Stimulated activated CD4-positive, alpha-beta T cell treated with anti-CD3 and anti-CD28 coated beads, Interleukin-4, amount 100 ng/mL, for 4 hours (primary cell): ENCODE measurements around the gene PTPN23.

Source experiments
- DNase-seq, 2 experiments: peaks; one replicate each; pipeline ENCODE4 v3.0.0-alpha.2; 2020

Gene PTPN23

GRCh38 chr3:47407896-47408838 is 27.3 kb downstream of the PTPN23 start:
- no peak for DNase-seq

- DNase-seq = no peak
Measured at GRCh38 chr3:47408839-47409229, 28.0 kb downstream of the PTPN23 start.

- no peak for DNase-seq
Measured at GRCh38 chr3:47409284-47409683, 28.5 kb downstream of the PTPN23 start.

GRCh38 chr3:47409688-47410416 is 29.0 kb downstream of the PTPN23 start:
- DNase-seq = no peak

GRCh38 chr3:47410417-47410720 is 29.5 kb downstream of the PTPN23 start:
- DNase-seq = no peak

GRCh38 chr3:47410801-47411646 is 30.2 kb downstream of the PTPN23 start:
- no peak for DNase-seq

GRCh38 chr3:47411696-47412452 is 31.1 kb downstream of the PTPN23 start:
- no peak for DNase-seq

GRCh38 chr3:47412453-47412756 is 31.6 kb downstream of the PTPN23 start:
- DNase-seq = no peak

GRCh38 chr3:47412842-47413520 is 32.2 kb downstream of the PTPN23 start:
- no peak for DNase-seq

GRCh38 chr3:47413751-47414150 is 32.9 kb downstream of the PTPN23 start:
- no peak for DNase-seq

GRCh38 chr3:47414161-47414564 is 33.3 kb downstream of the PTPN23 start:
- DNase-seq = no peak

GRCh38 chr3:47414666-47415587 is 34.1 kb downstream of the PTPN23 start:
- no peak for DNase-seq

- no peak for DNase-seq
Measured at GRCh38 chr3:47416041-47416440, 35.2 kb downstream of the PTPN23 start.

- no peak for DNase-seq
Measured at GRCh38 chr3:47418167-47419082, 37.6 kb downstream of the PTPN23 start.

GRCh38 chr3:47419083-47420043 is 38.5 kb downstream of the PTPN23 start:
- no peak for DNase-seq

- DNase-seq = no peak
Measured at GRCh38 chr3:47420044-47420430, 39.2 kb downstream of the PTPN23 start.

GRCh38 chr3:47420511-47421484 is 40.0 kb downstream of the PTPN23 start:
- DNase-seq = peak; percentile 81 to 83
